RPMI8226 (cell line): ENCODE data around the gene CDS2.

Experiments used
- DNase-seq: peaks from one replicate; pipeline ENCODE4 v3.0.0-alpha.2; 2015

Gene CDS2

GRCh38 chr20:5119435-5120184 lies 7.2 kb upstream of the CDS2 start, which contains the start of gene PCNA:
PCNA (minus strand) TSS chr20:5119958; CDS start chr20:5119798, 160 bp downstream.
- peak; percentile 99 for DNase-seq

GRCh38 chr20:5120185-5120476 lies 6.7 kb upstream of the CDS2 start:
- DNase-seq: no peak

GRCh38 chr20:5122873-5123260 lies 3.9 kb upstream of the CDS2 start:
- no peak for DNase-seq

DNA sequence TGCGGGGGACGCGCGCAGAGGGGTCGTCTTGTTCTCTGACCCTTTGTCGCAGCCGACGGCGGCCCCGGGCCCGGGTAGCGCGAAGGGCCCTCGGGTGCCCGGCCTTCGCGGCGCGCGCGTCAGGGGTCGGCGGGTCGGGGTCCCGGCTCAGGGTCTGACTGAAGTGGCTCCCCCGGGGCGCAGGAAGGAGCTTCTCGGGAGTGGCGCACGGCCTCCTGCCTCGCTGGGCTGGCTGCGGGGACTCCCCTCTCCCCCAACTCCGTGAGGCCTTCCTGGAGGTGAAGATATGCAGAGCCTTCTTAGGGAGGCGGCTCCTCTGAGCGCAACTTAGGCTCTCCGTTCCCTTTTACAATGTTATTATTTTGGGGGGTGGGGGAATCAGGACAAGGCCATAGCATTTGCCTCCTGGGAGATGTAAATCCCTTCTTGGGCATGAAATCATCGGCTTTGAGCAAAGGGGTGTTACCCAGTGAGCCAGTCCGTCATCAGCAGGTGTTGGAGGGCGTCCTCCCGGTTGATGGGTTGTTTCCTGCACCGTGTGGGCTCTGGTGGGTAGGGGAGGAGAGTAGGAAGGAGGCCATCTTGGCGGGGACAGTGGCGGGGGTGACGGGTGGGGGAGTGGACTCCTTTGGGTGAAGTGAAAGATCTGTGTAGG lies 523 bp downstream of the CDS2 start:
- peak; percentile 67 for DNase-seq

- no peak for DNase-seq
These were observed 1.1 kb downstream of the CDS2 start for GRCh38 chr20:5127859-5128424.

DNA sequence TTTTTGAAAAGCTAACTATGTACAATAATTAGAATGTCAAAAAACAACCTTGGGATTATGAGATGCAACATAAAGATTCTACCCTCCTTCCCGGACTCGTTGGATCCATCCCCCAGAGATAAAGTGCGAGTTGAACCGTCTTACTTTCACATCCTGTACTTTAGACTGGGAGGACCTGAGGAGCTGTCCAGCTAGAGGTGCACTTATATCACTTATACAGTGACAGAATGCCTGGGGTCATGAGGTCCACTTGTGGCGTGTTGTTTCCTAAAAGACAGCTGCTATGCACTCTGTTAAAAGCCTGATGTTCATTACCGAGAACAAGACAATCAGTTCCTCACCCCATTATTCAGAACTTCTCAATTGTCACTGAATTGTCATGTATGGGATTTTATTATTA lies 2.1 kb downstream of the CDS2 start:
- DNase-seq: no peak

- DNase-seq: no peak
These were observed 4.7 kb downstream of the CDS2 start for GRCh38 chr20:5131502-5131901.

- DNase-seq: no peak
These were observed 7.2 kb downstream of the CDS2 start for GRCh38 chr20:5133998-5134397.

- no peak for DNase-seq
These were observed 8.7 kb downstream of the CDS2 start for GRCh38 chr20:5135363-5136012.

DNA sequence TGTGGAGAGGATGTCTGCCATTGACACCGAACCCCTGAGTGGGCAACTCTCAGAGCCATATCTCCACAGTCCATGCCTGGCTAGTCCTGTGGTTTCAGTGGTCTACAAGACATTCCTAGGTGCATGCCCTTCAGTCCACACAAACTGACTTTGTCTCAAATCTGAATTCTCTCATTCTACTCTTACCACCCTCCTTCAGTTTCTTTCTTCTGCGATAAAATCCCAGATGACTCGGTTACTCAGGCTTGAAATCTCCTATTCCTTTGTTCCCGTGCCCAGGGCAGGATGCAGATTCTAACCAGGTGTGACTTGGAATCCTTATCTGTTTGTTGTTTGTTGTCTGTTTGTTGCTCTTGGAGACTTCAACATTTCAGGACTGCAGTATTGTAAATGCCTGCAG lies 9.3 kb downstream of the CDS2 start:
- DNase-seq: no peak

DNA sequence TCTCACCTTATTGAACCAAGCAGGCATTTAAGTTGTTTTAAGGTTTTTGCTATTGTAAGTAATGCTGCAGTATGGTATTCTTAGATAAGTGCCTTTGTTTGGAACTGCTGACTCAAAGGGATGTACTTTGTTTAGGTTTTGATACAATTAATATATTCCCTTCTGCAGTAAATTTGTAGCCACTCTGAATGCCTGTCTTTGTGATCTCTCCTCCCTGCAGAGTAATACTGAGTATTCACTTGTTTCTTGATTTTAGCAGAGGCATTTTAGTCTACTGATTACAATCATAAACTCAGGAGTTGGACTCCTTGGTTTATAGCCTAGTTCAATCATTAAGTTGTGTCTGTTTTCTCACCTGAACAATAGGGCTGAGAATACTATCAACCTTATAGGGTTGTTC lies 13.4 kb downstream of the CDS2 start:
- DNase-seq: no peak

DNA sequence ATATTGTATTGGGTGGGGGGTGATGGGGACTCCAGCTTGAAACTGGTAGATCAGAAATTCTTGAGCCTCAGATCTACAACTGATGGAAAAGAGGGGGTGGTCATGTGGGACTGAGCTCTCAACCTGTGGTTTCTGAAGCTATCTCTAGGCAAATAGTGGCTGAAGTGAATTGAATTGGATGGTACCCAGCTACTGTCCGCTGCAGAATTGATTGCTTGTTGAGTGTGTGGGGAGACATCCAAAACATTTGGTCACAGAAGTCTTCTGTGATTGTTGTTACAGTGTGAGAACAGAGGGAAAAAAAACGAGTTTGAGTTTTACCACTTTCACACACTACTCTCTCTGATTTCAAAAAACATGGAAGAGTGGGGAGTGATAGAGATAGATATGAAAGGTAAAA lies 14.8 kb downstream of the CDS2 start:
- DNase-seq: no peak

- DNase-seq: no peak
These were observed 17.0 kb downstream of the CDS2 start for GRCh38 chr20:5143851-5144250.

DNA sequence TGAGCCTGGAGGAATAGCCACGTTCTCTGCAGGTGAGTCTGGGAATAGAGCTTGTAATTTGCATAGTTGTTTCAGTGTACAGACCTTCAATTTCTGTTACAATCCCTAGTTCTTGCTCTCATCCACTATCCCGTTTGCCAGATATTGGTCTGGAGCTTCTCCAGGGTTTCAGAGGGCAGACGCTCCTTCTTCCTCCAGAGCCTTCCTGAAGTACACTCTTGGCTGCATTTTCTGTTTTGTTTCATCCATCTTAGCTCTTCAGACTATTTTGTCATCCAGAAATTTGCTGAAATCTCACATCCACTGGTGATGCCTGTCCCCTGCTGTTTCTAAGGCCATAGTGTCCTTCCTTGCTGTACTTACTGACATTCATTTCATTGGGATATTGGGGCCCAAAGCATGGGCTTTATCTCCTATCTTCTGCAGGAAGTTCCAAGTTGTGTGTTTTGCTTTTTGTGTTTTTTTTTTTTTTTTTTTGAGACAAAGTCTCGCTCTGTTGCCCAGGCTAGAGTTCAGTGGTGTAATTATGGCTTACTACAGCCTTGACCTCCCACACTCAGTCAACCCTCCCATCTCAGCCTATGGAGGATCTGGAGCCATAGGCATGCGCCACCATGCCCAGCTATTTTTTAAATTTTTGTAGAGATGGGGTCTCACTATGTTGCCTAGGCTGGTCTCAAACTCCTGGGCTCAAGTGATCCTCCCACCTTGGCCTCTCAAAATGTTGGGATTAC lies 18.7 kb downstream of the CDS2 start:
- DNase-seq: no peak

GRCh38 chr20:5146099-5146668 lies 19.4 kb downstream of the CDS2 start:
- DNase-seq: no peak

DNA sequence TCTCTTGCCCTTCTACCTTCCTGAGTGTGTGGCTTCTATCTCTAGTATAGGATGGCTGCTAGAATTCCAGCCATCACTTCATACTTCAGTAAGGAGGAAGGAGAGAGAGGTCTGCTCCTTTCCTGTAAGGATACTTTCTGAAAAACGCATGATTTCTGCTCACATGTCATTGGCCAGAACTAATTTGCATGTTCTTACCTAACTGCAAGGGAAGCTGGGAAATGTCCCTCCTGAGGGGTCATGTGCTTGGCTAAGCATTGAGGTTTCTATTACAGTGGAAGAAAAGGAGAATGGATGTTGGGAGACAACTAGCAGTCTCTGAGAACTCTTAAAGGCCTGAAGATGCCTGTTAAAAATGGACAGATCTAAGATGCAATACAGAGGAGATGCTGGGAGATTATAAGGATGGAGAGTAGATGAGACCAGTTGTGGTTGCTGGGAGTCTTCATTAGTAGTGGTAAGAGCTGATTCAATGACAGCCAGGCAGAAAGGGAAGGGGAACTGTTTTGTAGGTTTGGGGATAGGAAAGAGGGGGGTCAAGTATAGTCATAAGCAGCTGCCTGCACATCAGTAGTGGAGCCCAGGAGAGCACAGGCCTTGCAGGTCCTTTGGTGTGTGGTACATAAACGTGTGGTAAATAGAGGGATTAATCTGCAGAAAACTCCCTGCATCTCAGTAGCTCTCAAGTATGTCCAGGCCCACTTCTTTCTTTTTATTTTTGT lies 20.2 kb downstream of the CDS2 start:
- no peak for DNase-seq

GRCh38 chr20:5148581-5148980 lies 21.8 kb downstream of the CDS2 start:
- no peak for DNase-seq

DNA sequence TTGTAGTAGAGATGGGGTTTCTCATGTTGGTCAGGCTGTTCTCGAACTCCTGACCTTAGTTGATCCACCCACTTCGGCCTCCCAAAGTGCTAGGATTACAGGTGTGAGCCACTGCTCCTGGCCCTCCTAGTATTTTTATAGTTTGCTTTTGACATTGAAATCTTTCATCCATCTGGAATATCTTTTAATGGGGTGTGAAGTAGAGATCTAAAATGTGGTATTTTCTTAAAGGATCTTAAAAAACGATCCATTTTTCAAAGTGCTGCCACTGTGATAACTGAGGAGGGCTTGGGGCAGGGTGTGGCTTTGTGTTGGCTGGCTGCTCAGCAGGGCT lies 23.1 kb downstream of the CDS2 start:
- no peak for DNase-seq

DNA sequence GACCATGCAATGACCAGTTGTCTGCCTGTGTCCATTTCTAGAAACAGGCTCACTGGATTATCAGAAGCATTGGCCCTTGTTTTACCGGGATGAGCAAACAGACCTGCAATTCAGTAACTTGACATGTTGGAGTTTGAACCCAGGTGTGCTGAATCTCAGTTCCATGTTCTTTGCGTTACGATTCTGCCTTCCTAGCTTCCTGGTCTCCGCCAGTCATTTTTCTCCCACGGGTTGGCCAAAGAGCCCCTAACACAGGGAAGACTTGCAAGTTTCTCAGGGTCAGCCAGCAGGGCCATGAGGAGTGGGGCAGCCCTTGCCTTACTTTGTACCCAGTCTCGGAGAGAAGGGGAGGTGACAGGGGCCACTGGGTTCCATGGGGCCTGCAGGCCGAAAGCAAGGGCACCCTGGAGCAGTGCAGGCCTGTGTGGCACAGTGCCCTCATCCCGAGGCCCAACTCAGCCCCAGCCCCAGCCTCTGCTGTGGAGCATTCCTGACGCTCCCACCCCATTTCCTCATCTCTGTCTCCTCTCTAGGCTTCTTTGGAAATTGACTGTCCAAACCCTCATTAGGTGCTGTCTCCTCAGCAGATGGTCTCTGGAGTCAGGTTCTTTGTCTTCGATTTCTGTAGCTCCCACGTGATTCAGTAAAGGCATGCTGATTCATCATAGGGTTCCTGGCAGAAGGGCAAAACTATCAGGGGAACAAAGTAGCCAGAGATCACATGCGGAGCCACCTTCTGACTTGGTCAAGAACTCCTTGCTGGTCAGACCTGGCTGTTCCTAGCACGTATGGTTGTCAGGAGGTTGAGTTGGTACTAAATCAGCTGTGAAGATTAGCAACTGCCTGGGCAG lies 23.6 kb downstream of the CDS2 start:
- no peak for DNase-seq

DNA sequence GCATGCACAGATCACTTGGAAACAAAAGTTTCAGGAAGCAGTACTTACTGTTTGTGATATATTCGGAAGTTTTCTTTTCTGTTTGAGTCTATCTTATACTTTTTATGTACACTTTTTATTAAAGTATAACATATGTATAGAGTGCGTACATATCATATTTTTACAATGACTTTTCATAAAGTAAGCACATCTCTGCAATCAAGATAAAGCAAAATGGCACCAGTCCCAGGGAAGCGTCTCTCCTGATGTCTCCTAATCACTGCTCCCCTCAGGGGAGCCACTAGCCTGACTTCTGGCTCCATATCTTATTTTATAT lies 26.3 kb downstream of the CDS2 start:
- no peak for DNase-seq
